ENCODE measurements around the gene RAD51B. TPM values are rescaled to one million over a fixed set of nuclear protein-coding genes. Genes with fewer than 3 reads are reported as not detected.

RAD51B gene
- total RNA-seq, 1 experiment from 2014 or later = 8.5 TPM

- Histone ChIP-seq H3K27ac (ENCODE audit: low read length) (no peak overlapping the region), H3K36me3 (ENCODE audit: control insufficient read depth, insufficient read depth, low read length) (no peaks in the 10 kb centered on the region), H3K9me3 (ENCODE audit: control insufficient read depth, insufficient read depth, low read depth, low read length) (no peaks in the 10 kb centered on the region), H3K27me3 (ENCODE audit: control insufficient read depth, insufficient read depth, low read length) (no peaks in the 10 kb centered on the region), H3K4me3 (ENCODE audit: low read depth in 2 of 2, low read length in 2 of 2) (no peak overlapping the region), H3K4me1 (ENCODE audit: control insufficient read depth, insufficient read depth, low read length) (no peaks in the 10 kb centered on the region; the same call in none of the 2 replicates)
- no TSS peak for BruUV-seq (replicated peaks)
- ChIA-PET POLR2A (no interaction called here), CTCF (no interaction called here)
- ATAC-seq = no peak
- no peak for DNase-seq (ENCODE audit: low read depth, low spot score)
- intact Hi-C loops (cut with micrococcal nuclease; ENCODE audit: unreplicated experiment) (no loop called here), in situ Hi-C loops (cut with HindIII; ENCODE audit: low pct_unique_long_range_greater_than_20kb, low sequenced_read_pairs) (no loop called here)
- no peak for TF ChIP-seq REST (IDR thresholded peaks at IDR 0.05; ENCODE audit: insufficient read depth in 1 of 2, low read depth in 2 of 2, low read length in 1 of 2)
- TF ChIP-seq TCF7L2 (IDR thresholded peaks at IDR 0.05; ENCODE audit: low read depth, low read length) = no peak
- TF ChIP-seq CTCF (IDR thresholded peaks at IDR 0.05) = no peak
- TF ChIP-seq POLR2AphosphoS5 (IDR thresholded peaks at IDR 0.05; ENCODE audit: low read depth, low read length) = no peak
- TF ChIP-seq SIN3A (IDR thresholded peaks at IDR 0.05; ENCODE audit: borderline replicate concordance, insufficient read depth, low read depth, low read length) = no peak
Measured at GRCh38 chr14:68366656-68367055, 547.1 kb downstream of the RAD51B start.

GRCh38 chr14:68367536-68367935 is 548.0 kb downstream of the RAD51B start:
- in situ Hi-C loops (cut with HindIII; ENCODE audit: low pct_unique_long_range_greater_than_20kb, low sequenced_read_pairs) = no loop called here
- no peak for TF ChIP-seq POLR2AphosphoS5 (IDR thresholded peaks at IDR 0.05; ENCODE audit: low read depth, low read length)
- no peak for TF ChIP-seq TCF7L2 (IDR thresholded peaks at IDR 0.05; ENCODE audit: low read depth, low read length)
- no peak for TF ChIP-seq SIN3A (IDR thresholded peaks at IDR 0.05; ENCODE audit: borderline replicate concordance, insufficient read depth, low read depth, low read length)
- TF ChIP-seq CTCF (IDR thresholded peaks at IDR 0.05) = no peak
- no peak for TF ChIP-seq REST (IDR thresholded peaks at IDR 0.05; ENCODE audit: insufficient read depth in 1 of 2, low read depth in 2 of 2, low read length in 1 of 2)

More at GRCh38 chr14:68367536-68367935, 548.0 kb downstream of the RAD51B start:
- Histone ChIP-seq H3K4me3 (ENCODE audit: low read depth in 2 of 2, low read length in 2 of 2) (no peak overlapping the region), H3K27ac (ENCODE audit: low read length) (no peak overlapping the region), H3K27me3 (ENCODE audit: control insufficient read depth, insufficient read depth, low read length) (no peaks in the 10 kb centered on the region), H3K4me1 (ENCODE audit: control insufficient read depth, insufficient read depth, low read length) (no peaks in the 10 kb centered on the region; the same call in none of the 2 replicates), H3K9me3 (ENCODE audit: control insufficient read depth, insufficient read depth, low read depth, low read length) (no peaks in the 10 kb centered on the region), H3K36me3 (ENCODE audit: control insufficient read depth, insufficient read depth, low read length) (no peaks in the 10 kb centered on the region)
- CTCF ChIA-PET = no interaction called here
- DNase-seq (ENCODE audit: low read depth, low spot score) (no peak), ATAC-seq (no peak)
- POLR2A ChIA-PET = no interaction called here
- intact Hi-C loops (cut with micrococcal nuclease; ENCODE audit: unreplicated experiment) = no loop called here
- BruUV-seq (replicated peaks) = no TSS peak
